SK-N-SH treated with all-trans-retinoic acid at 6 μM for 48 hours (cell line): ENCODE results near the gene G6PC1.

Experiments used
- OSR1 ChIP-seq: fragments of 250-450 bp; sonication (Bioruptor Pico); IDR thresholded peaks from 2 replicates; pipeline ENCODE4 v1.8.0; 2022; ENCODE audit warnings: moderate library complexity, mild to moderate bottlenecking, inconsistent platforms
- ZFP3 ChIP-seq: fragments of 250-450 bp; sonication (Bioruptor Pico); IDR thresholded peaks from 2 replicates; pipeline ENCODE4 v1.5.0; 2020; ENCODE audit warnings: mild to moderate bottlenecking, moderate library complexity
- ZNF8 ChIP-seq: fragments of 450-650 bp; formaldehyde crosslinking; IDR thresholded peaks from 2 replicates; pipeline ENCODE4 v1.5.0; 2020; ENCODE audit warnings: mild to moderate bottlenecking, moderate library complexity

DNA sequence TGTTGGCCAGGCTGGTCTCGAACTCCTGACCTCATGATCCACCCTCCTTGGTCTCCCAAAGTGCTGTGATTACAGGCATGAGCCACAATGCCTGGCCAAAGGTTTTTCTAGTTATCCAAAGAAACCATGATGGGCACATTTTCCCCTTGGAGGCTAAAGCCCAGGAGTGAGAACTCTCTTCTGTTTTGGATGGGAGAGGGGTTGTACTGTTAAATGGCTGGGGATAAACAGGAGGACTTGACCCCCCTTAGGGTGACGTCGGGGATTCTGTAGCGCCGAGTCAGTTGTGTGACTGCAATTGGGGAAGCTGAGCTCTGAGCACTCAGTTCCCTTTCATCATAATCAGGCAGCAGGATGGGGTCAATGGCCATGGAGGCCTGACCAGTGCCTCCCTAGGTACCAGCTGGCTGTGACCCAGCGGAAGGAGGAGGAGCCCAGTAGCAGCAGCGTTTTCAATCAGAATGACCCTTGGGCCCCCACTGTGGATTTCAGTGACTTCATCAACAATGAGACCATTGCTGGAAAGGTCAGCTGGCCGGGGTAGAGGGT is 45.5 kb upstream of the G6PC1 start:
- no peak for TF ChIP-seq ZFP3 (CRISPR knock-in tag)
- no peak for TF ChIP-seq OSR1 (CRISPR knock-in tag)
- TF ChIP-seq ZNF8 (CRISPR knock-in tag) = no peak
